Ishikawa (cell line): ENCODE data around the gene TCAF2.
"Not testable (repeated sequence)": the region's sequence is repeated elsewhere in the genome, so short reads cannot be mapped to it uniquely, and the experiment has no call there.

ENCODE experiments used
- CREB1 ChIP-seq: IDR thresholded peaks from 2 replicates; pipeline ENCODE4 v1.6.1; 2012; ENCODE audit warnings: low read depth
- NFIC ChIP-seq: IDR thresholded peaks from 2 replicates; pipeline ENCODE4 v1.6.1; 2012
- TEAD4 ChIP-seq: IDR thresholded peaks from 2 replicates; pipeline ENCODE4 v1.6.1; 2012
- ZBTB7A ChIP-seq: IDR thresholded peaks from 2 replicates; pipeline ENCODE4 v1.6.1; 2012; ENCODE audit warnings: low read depth

The TCAF2 gene

GRCh38 chr7:143620646-143621045 is at the start of gene TCAF2:
Gene TCAF2, plus strand, starts transcription at chr7:143620974.
- not testable (repeated sequence) for TF ChIP-seq CREB1, NFIC, TEAD4

DNA sequence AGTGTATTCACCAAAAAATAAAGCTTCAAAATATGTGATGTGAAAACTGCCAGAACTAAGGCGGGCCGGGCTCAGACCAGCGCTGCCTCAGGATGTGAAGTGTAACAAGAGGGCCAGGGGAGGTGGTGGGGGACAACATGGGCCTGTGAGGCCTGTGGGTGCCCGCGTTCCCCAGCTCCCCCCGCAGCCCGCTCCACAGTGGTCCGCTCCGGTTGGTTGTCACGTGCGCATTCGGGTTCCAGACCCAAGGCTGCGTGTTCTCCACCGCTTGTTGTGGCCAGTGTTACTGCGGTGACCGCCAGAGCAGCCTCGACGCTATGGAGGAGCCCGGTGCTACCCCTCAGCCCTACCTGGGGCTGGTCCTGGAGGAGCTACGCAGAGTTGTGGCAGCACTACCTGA is 49.3 kb upstream of the TCAF2 start, which contains the start of gene CTAGE15:
Gene CTAGE15 (plus strand): TSS at position 301 of the 400 bp plus-strand sequence. CDS start 17 bp downstream, at position 318.
- not testable (repeated sequence) for TF ChIP-seq CREB1, ZBTB7A, NFIC
